Stimulated activated CD4-positive, alpha-beta T cell treated with anti-CD3 and anti-CD28 coated beads, Interleukin-2, amount 100 ng/mL, for 48 hours (primary cell): ENCODE data around the gene PPP2R2C.

Source experiments
- DNase-seq, 2 donors: peaks; one replicate each; pipeline ENCODE4 v3.0.0-alpha.2; 2020

Gene PPP2R2C

GRCh38 chr4:6324999-6325787 lies 147.2 kb downstream of the PPP2R2C start:
- no peak for DNase-seq

GRCh38 chr4:6324461-6324998 lies 147.9 kb downstream of the PPP2R2C start:
- DNase-seq: no peak

- DNase-seq: no peak
These were observed 149.4 kb downstream of the PPP2R2C start for GRCh38 chr4:6322761-6323566.

- no peak for DNase-seq
These were observed 150.2 kb downstream of the PPP2R2C start for GRCh38 chr4:6322067-6322760.

- DNase-seq: no peak
These were observed 151.1 kb downstream of the PPP2R2C start for GRCh38 chr4:6321361-6321760.

GRCh38 chr4:6320663-6321062 lies 151.8 kb downstream of the PPP2R2C start:
- DNase-seq: no peak

- no peak for DNase-seq
These were observed 152.8 kb downstream of the PPP2R2C start for GRCh38 chr4:6319530-6320150.

GRCh38 chr4:6318206-6318605 lies 154.2 kb downstream of the PPP2R2C start:
- DNase-seq: no peak

- no peak for DNase-seq
These were observed 155.9 kb downstream of the PPP2R2C start for GRCh38 chr4:6316461-6317003.

- no peak for DNase-seq
These were observed 159.2 kb downstream of the PPP2R2C start for GRCh38 chr4:6313216-6313615.

- no peak for DNase-seq
These were observed 162.6 kb downstream of the PPP2R2C start for GRCh38 chr4:6309777-6310176.

GRCh38 chr4:6308899-6309643 lies 163.3 kb downstream of the PPP2R2C start:
- DNase-seq: no peak

- no peak for DNase-seq
These were observed 164.5 kb downstream of the PPP2R2C start for GRCh38 chr4:6307891-6308290.

GRCh38 chr4:6307230-6307629 lies 165.2 kb downstream of the PPP2R2C start:
- no peak for DNase-seq

- no peak for DNase-seq
These were observed 166.1 kb downstream of the PPP2R2C start for GRCh38 chr4:6306299-6306698.

GRCh38 chr4:6303943-6304342 lies 168.5 kb downstream of the PPP2R2C start:
- no peak for DNase-seq

- DNase-seq: no peak
These were observed 169.5 kb downstream of the PPP2R2C start for GRCh38 chr4:6302869-6303268.

- no peak for DNase-seq
These were observed 170.5 kb downstream of the PPP2R2C start for GRCh38 chr4:6301732-6302442.

GRCh38 chr4:6301051-6301731 lies 171.2 kb downstream of the PPP2R2C start:
- no peak for DNase-seq

- no peak for DNase-seq
These were observed 172.1 kb downstream of the PPP2R2C start for GRCh38 chr4:6300359-6300758.
